WTC11 (cell line): Measurements from ENCODE around the gene UBE3C. TPM values are rescaled to one million over a fixed set of nuclear protein-coding genes. Genes with fewer than 3 reads are reported as not detected.

Source experiments
- ATAC-seq: fragments of 200-7000 bp; cut with Tn5 transposase; 2 replicates; pipeline ENCODE4 v1.10.0; 2021; ENCODE audit warnings: mild to moderate bottlenecking, moderate library complexity
- CTCF ChIA-PET: fragments of 300-600 bp; sonication (Branson Sonifier 250); formaldehyde crosslinking; loops from one replicate; lab custom pipeline; 2021; ENCODE audit warnings: antibody characterized with exemption; lab: Charles Lee
- POLR2A ChIA-PET: fragments of 350-600 bp; sonication (Branson Sonifier 250); formaldehyde crosslinking; loops from one replicate; lab custom pipeline; 2021; ENCODE audit warnings: antibody characterized with exemption; lab: Charles Lee
- DNase-seq: peaks from one replicate; pipeline ENCODE4 v3.0.0; 2021; ENCODE audit warnings: low spot score
- H3K27ac Mint-ChIP-seq: 2 replicates; pipeline ENCODE4 v1.8.0; 2021; ENCODE audit warnings: mixed read lengths
- H3K27me3 Mint-ChIP-seq: 2 replicates; pipeline ENCODE4 v1.8.0; 2021; ENCODE audit warnings: low read depth, mild to moderate bottlenecking, moderate library complexity, mixed read lengths
- H3K36me3 Mint-ChIP-seq: 2 replicates; pipeline ENCODE4 v1.8.0; 2021; ENCODE audit warnings: mixed read lengths
- H3K4me1 Mint-ChIP-seq: 2 replicates; pipeline ENCODE4 v1.8.0; 2022; ENCODE audit warnings: mixed read lengths
- H3K4me3 Mint-ChIP-seq: 2 replicates; pipeline ENCODE4 v1.8.0; 2021; ENCODE audit warnings: mild to moderate bottlenecking, moderate library complexity, mixed read lengths
- H3K9me3 Mint-ChIP-seq: 2 replicates; pipeline ENCODE4 v1.8.0; 2021; ENCODE audit warnings: mixed read lengths
- AR ChIP-seq: fragments of 250-450 bp; sonication (Bioruptor Pico); IDR thresholded peaks from 2 replicates; pipeline ENCODE4 v1.9.0; 2021; ENCODE audit warnings: mild to moderate bottlenecking
- ATF1 ChIP-seq: sonication (generic); formaldehyde crosslinking; IDR thresholded peaks from 2 replicates; pipeline ENCODE4 v1.8.1; 2023; ENCODE audit warnings: mild to moderate bottlenecking, moderate library complexity, missing genetic modification reagents
- CREM ChIP-seq: sonication (generic); formaldehyde crosslinking; IDR thresholded peaks from 2 replicates; pipeline ENCODE4 v1.8.1; 2022; ENCODE audit warnings: mild to moderate bottlenecking, missing genetic modification reagents, moderate library complexity
- E2F4 ChIP-seq: sonication (generic); formaldehyde crosslinking; IDR thresholded peaks from 2 replicates; pipeline ENCODE4 v1.8.1; 2022; ENCODE audit warnings: low read depth, mild to moderate bottlenecking, moderate library complexity, missing genetic modification reagents, borderline replicate concordance
- ELF4 ChIP-seq: sonication (generic); formaldehyde crosslinking; IDR thresholded peaks from 2 replicates; pipeline ENCODE4 v1.8.1; 2022; ENCODE audit warnings: low read depth, mild to moderate bottlenecking, moderate library complexity, missing genetic modification reagents
- ETV6 ChIP-seq: sonication (generic); formaldehyde crosslinking; IDR thresholded peaks from 2 replicates; pipeline ENCODE4 v1.8.1; 2022; ENCODE audit warnings: mild to moderate bottlenecking, missing genetic modification reagents
- FOXP4 ChIP-seq: sonication (generic); formaldehyde crosslinking; IDR thresholded peaks from 2 replicates; pipeline ENCODE4 v1.8.0; 2022; ENCODE audit warnings: mild to moderate bottlenecking, missing genetic modification reagents
- GTF2I ChIP-seq: fragments of 250-450 bp; sonication (Bioruptor Pico); conservative IDR thresholded peaks from 2 replicates; pipeline ENCODE4 v1.4.0; 2021; ENCODE audit warnings: mild to moderate bottlenecking
- HMGA2 ChIP-seq: fragments of 250-450 bp; sonication (Bioruptor Pico); IDR thresholded peaks from 2 replicates; pipeline ENCODE4 v1.4.0; 2021; ENCODE audit warnings: mild to moderate bottlenecking, moderate library complexity
- IRF2 ChIP-seq: sonication (generic); formaldehyde crosslinking; IDR thresholded peaks from 2 replicates; pipeline ENCODE4 v1.8.0; 2022; ENCODE audit warnings: low read depth, missing genetic modification reagents, borderline replicate concordance
- NFE2L1 ChIP-seq: sonication (generic); formaldehyde crosslinking; IDR thresholded peaks from 2 replicates; pipeline ENCODE4 v1.8.1; 2023; ENCODE audit warnings: missing genetic modification reagents
- NFYB ChIP-seq: sonication (generic); formaldehyde crosslinking; conservative IDR thresholded peaks from 2 replicates; pipeline ENCODE4 v1.8.0; 2022; ENCODE audit warnings: low read depth, missing genetic modification reagents
- NR1H2 ChIP-seq: sonication (generic); formaldehyde crosslinking; IDR thresholded peaks from 2 replicates; pipeline ENCODE4 v1.9.0; 2021; ENCODE audit warnings: mild to moderate bottlenecking, moderate library complexity, missing genetic modification reagents
- NR2C2 ChIP-seq: sonication (generic); formaldehyde crosslinking; IDR thresholded peaks from 2 replicates; pipeline ENCODE4 v1.8.0; 2022; ENCODE audit warnings: mild to moderate bottlenecking, missing genetic modification reagents
- PREB ChIP-seq: sonication (generic); formaldehyde crosslinking; IDR thresholded peaks from 2 replicates; pipeline ENCODE4 v1.8.1; 2022; ENCODE audit warnings: mild to moderate bottlenecking, missing genetic modification reagents, moderate library complexity, borderline replicate concordance
- PRRX2 ChIP-seq: fragments of 250-450 bp; sonication (Bioruptor Pico); IDR thresholded peaks from 2 replicates; pipeline ENCODE4 v1.8.0; 2021; ENCODE audit warnings: mild to moderate bottlenecking
- SMAD4 ChIP-seq: sonication (generic); formaldehyde crosslinking; IDR thresholded peaks from 2 replicates; pipeline ENCODE4 v1.8.0; 2022; ENCODE audit warnings: mild to moderate bottlenecking, missing genetic modification reagents
- SOX15 ChIP-seq: fragments of 250-450 bp; sonication (Bioruptor Pico); IDR thresholded peaks from 2 replicates; pipeline ENCODE4 v1.9.0; 2021; ENCODE audit warnings: mild to moderate bottlenecking
- ZBTB43 ChIP-seq: sonication (generic); formaldehyde crosslinking; IDR thresholded peaks from 2 replicates; pipeline ENCODE4 v1.8.1; 2023; ENCODE audit warnings: mild to moderate bottlenecking, missing genetic modification reagents
- ZNF512 ChIP-seq: sonication (generic); formaldehyde crosslinking; IDR thresholded peaks from 2 replicates; pipeline ENCODE4 v1.8.1; 2022; ENCODE audit warnings: missing genetic modification reagents, borderline replicate concordance
- ZSCAN18 ChIP-seq: fragments of 250-450 bp; sonication (Bioruptor Pico); IDR thresholded peaks from 2 replicates; pipeline ENCODE4 v2.1.2; 2022; ENCODE audit warnings: mild to moderate bottlenecking, moderate library complexity
- total RNA-seq: library from RNA; stranded (reverse); gene quantifications from 3 replicates; pipeline ENCODE4 v1.2.3, GENCODE V29; 2021

The UBE3C gene
- total RNA-seq, 1 experiment from 2014 or later, result 59.7 TPM

GRCh38 chr7:157279741-157280215 lies 141.1 kb downstream of the UBE3C start:
- H3K9me3 Mint-ChIP-seq, result peaks cover 12% of the 10 kb centered on the region
- CTCF ChIA-PET, result interaction anchor here (0.6 to 1.0 kb wide), 3 partner anchors 30 to 60 kb away, joined by 3 read pairs; no protein-coding TSS in a partner anchor
- ATAC-seq (no peak), DNase-seq (no peak)
- POLR2A ChIA-PET, result interaction anchor here (0.6 to 1.2 kb wide), 2 partner anchors 58 to 306 kb away, joined by 5 to 10 read pairs; no protein-coding TSS in a partner anchor
- TF ChIP-seq E2F4 (CRISPR knock-in tag) (no peak), PREB (CRISPR knock-in tag) (no peak), ETV6 (no peak)
- peaks cover 5% of the 10 kb centered on the region; the same call in 1 of the 2 replicates for H3K27me3 Mint-ChIP-seq
- no peak overlapping the region for H3K4me3 Mint-ChIP-seq
- peaks cover 15% of the 10 kb centered on the region for H3K4me1 Mint-ChIP-seq
- H3K27ac Mint-ChIP-seq, result no peak overlapping the region
- peaks cover 12% of the 10 kb centered on the region for H3K36me3 Mint-ChIP-seq

- Mint-ChIP-seq H3K9me3 (peaks cover 12% of the 10 kb centered on the region), H3K27me3 (peaks cover 5% of the 10 kb centered on the region; the same call in 1 of the 2 replicates), H3K4me3 (no peak overlapping the region), H3K36me3 (peaks cover 17% of the 10 kb centered on the region), H3K4me1 (peaks cover 15% of the 10 kb centered on the region), H3K27ac (no peak overlapping the region)
- ChIA-PET POLR2A (interaction anchor here (0.6 to 1.2 kb wide), 2 partner anchors 58 to 307 kb away, joined by 5 to 10 read pairs; no protein-coding TSS in a partner anchor), CTCF (interaction anchor here (0.5 to 1.0 kb wide), 4 partner anchors 30 to 59 kb away, joined by 3 read pairs; no protein-coding TSS in a partner anchor)
- ATAC-seq (no peak), DNase-seq (no peak)
- no peak for TF ChIP-seq NFYB
- TF ChIP-seq CREM (CRISPR knock-in tag), result no peak
- TF ChIP-seq ATF1 (CRISPR knock-in tag), result no peak
- TF ChIP-seq ZSCAN18 (CRISPR knock-in tag), result no peak
- TF ChIP-seq HMGA2 (CRISPR knock-in tag), result no peak
- TF ChIP-seq IRF2 (CRISPR knock-in tag), result no peak
- no peak for TF ChIP-seq SMAD4 (CRISPR knock-in tag)
- TF ChIP-seq PRRX2 (CRISPR knock-in tag), result no peak
- no peak for TF ChIP-seq NR2C2 (CRISPR knock-in tag)
- TF ChIP-seq PREB (CRISPR knock-in tag), result no peak
- TF ChIP-seq ZNF512, result no peak
- no peak for TF ChIP-seq GTF2I (CRISPR knock-in tag)
- TF ChIP-seq NR1H2 (CRISPR knock-in tag), result no peak
- no peak for TF ChIP-seq ZBTB43 (CRISPR knock-in tag)
- no peak for TF ChIP-seq NFE2L1 (CRISPR knock-in tag)
- no peak for TF ChIP-seq AR
- no peak for TF ChIP-seq SOX15
- no peak for TF ChIP-seq FOXP4
- TF ChIP-seq ELF4 (CRISPR knock-in tag), result no peak
These were observed 141.6 kb downstream of the UBE3C start for GRCh38 chr7:157280216-157280841.
